Middle frontal gyrus (tissue), 1 donor: Measurements from ENCODE around the gene C19orf38.
"Not testable (repeated sequence)": the region's sequence is repeated elsewhere in the genome, so short reads cannot be mapped to it uniquely, and the experiment has no call there.

Experiments used
- DNase-seq: peaks from one replicate; pipeline ENCODE4 v3.0.0-alpha.2; 2015; ENCODE audit warnings: low spot score; ENCODE audit errors: extremely low spot score

C19orf38 gene

GRCh38 chr19:10872546-10873107 is 24.4 kb downstream of the C19orf38 start:
- DNase-seq = no peak

- DNase-seq = no peak
Observed at GRCh38 chr19:10874024-10874423, 25.8 kb downstream of the C19orf38 start.

- no peak for DNase-seq
Observed at GRCh38 chr19:10876459-10877240, 28.4 kb downstream of the C19orf38 start.

GRCh38 chr19:10877608-10878007 is 29.4 kb downstream of the C19orf38 start:
- not testable (repeated sequence) for DNase-seq

- no peak for DNase-seq
Observed at GRCh38 chr19:10878253-10878652, 30.0 kb downstream of the C19orf38 start.

GRCh38 chr19:10881403-10882107 is 33.3 kb downstream of the C19orf38 start:
- DNase-seq = no peak

- DNase-seq = no peak
Observed at GRCh38 chr19:10882108-10882457, 33.9 kb downstream of the C19orf38 start.

GRCh38 chr19:10884274-10884673 is 36.1 kb downstream of the C19orf38 start:
- DNase-seq = no peak

- no peak for DNase-seq
Observed at GRCh38 chr19:10885201-10886169, 37.3 kb downstream of the C19orf38 start.

- DNase-seq = no peak
Observed at GRCh38 chr19:10887616-10888367, 39.6 kb downstream of the C19orf38 start.

- no peak for DNase-seq
Observed at GRCh38 chr19:10888421-10888866, 40.2 kb downstream of the C19orf38 start.

GRCh38 chr19:10889880-10890279 is 41.7 kb downstream of the C19orf38 start:
- DNase-seq = no peak

GRCh38 chr19:10891405-10892086 is 43.3 kb downstream of the C19orf38 start:
- no peak for DNase-seq

GRCh38 chr19:10892256-10892655 is 44.0 kb downstream of the C19orf38 start:
- no peak for DNase-seq

- no peak for DNase-seq
Observed at GRCh38 chr19:10894911-10895213, 46.6 kb downstream of the C19orf38 start.

GRCh38 chr19:10895363-10895762 is 47.1 kb downstream of the C19orf38 start:
- no peak for DNase-seq

GRCh38 chr19:10895920-10896319 is 47.7 kb downstream of the C19orf38 start:
- no peak for DNase-seq

GRCh38 chr19:10896851-10897526 is 48.8 kb downstream of the C19orf38 start:
- DNase-seq = no peak

- DNase-seq = no peak
Observed at GRCh38 chr19:10898633-10899032, 50.4 kb downstream of the C19orf38 start.
